Measurements from ENCODE around the gene ARL8B.
A peak's percentile ranks its signal among the peaks of the same experiment; 100 is the strongest.

Gene ARL8B

GRCh38 chr3:5187156-5187919, 65.2 kb downstream of the ARL8B start, which contains the start of gene EDEM1:
Gene EDEM1 (plus strand): TSS chr3:5187707. CDS start chr3:5187806, 99 bp downstream.
- peak; percentile 93 for DNase-seq (ENCODE audit: low spot score)

- peak; percentile 49 for DNase-seq (ENCODE audit: low spot score)
Measured at GRCh38 chr3:5187920-5188418, 65.9 kb downstream of the ARL8B start.

- peak; percentile 68 for DNase-seq (ENCODE audit: low spot score)
Measured at GRCh38 chr3:5188419-5189221, 66.5 kb downstream of the ARL8B start.

- DNase-seq (ENCODE audit: low spot score), result no peak
Measured at GRCh38 chr3:5190147-5190791, 68.2 kb downstream of the ARL8B start.

- DNase-seq (ENCODE audit: low spot score), result no peak
Measured at GRCh38 chr3:5191555-5192304, 69.6 kb downstream of the ARL8B start.

GRCh38 chr3:5192571-5193365, 70.7 kb downstream of the ARL8B start:
- DNase-seq (ENCODE audit: low spot score), result no peak

- no peak for DNase-seq (ENCODE audit: low spot score)
Measured at GRCh38 chr3:5194341-5194740, 72.2 kb downstream of the ARL8B start.

GRCh38 chr3:5194801-5195509, 72.9 kb downstream of the ARL8B start:
- peak; percentile 87 for DNase-seq (ENCODE audit: low spot score)

- no peak for DNase-seq (ENCODE audit: low spot score)
Measured at GRCh38 chr3:5195605-5196004, 73.5 kb downstream of the ARL8B start.

GRCh38 chr3:5197022-5197421, 74.9 kb downstream of the ARL8B start:
- DNase-seq (ENCODE audit: low spot score), result no peak

- no peak for DNase-seq (ENCODE audit: low spot score)
Measured at GRCh38 chr3:5197470-5198312, 75.6 kb downstream of the ARL8B start.

GRCh38 chr3:5198313-5198677, 76.2 kb downstream of the ARL8B start:
- DNase-seq (ENCODE audit: low spot score), result no peak

- no peak for DNase-seq (ENCODE audit: low spot score)
Measured at GRCh38 chr3:5198986-5199731, 77.1 kb downstream of the ARL8B start.

- no peak for DNase-seq (ENCODE audit: low spot score)
Measured at GRCh38 chr3:5201536-5201935, 79.4 kb downstream of the ARL8B start.

- DNase-seq (ENCODE audit: low spot score), result no peak
Measured at GRCh38 chr3:5202222-5202621, 80.1 kb downstream of the ARL8B start.

GRCh38 chr3:5205165-5205941, 83.3 kb downstream of the ARL8B start:
- no peak for DNase-seq (ENCODE audit: low spot score)

GRCh38 chr3:5210926-5211325, 88.8 kb downstream of the ARL8B start:
- DNase-seq (ENCODE audit: low spot score), result no peak

Measured in RKO (cell line).